ENCODE measurements around the gene TCFL5.

The TCFL5 gene

DNA sequence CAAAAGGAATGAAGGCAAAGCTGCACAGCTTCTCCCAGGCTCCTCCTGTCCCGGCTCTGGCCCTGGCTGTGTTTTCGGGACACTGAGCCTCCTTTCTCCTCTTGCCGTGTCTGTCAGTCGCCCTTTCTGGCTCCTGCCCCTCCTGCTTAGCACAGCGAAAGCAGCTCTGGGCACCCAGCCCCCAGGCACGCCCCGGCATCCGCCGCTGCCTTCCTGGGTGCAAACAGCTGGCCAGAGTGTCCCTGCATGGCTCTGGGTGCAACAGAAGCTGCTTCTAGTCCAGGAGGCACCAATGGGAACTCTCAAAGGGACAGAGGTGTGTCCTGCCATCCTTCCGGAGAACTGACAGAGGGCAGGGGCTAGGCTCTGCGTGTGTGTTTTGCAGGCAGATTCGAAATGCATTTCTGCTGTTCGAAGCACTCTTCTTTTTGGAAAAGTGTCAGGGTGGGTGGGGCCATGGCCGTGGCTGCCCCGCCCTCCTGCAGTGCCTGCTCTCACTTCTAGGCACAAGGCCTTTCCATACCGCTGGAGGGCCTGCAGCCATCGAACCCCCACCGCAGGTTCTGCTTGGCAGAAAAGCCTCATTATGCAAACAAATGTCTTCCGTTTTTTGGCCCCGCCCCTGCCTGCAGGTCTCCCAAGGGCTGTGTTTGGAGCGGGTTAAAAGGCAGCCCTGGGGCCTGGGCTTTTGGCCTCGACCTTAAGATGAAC is 29.3 kb downstream of the TCFL5 start:
- no peak for DNase-seq

DNA sequence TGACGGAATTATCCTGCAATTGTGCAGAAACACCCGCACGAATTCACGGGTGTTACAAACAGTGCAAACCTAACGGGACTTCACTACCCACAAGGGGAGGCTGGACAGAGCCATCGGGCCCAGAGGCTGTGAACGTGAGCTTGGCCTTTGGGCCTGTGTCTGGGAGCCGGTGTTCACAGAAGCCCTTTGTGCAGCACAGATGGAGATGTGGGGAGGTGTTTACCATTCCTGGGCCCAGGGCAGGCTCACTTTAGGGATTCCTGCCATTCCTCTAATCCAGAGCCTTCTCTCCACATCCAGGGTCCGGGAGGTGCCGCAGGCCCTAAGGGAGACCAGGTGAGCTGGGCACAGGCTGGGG is 29.8 kb downstream of the TCFL5 start:
- no peak for DNase-seq

DNA sequence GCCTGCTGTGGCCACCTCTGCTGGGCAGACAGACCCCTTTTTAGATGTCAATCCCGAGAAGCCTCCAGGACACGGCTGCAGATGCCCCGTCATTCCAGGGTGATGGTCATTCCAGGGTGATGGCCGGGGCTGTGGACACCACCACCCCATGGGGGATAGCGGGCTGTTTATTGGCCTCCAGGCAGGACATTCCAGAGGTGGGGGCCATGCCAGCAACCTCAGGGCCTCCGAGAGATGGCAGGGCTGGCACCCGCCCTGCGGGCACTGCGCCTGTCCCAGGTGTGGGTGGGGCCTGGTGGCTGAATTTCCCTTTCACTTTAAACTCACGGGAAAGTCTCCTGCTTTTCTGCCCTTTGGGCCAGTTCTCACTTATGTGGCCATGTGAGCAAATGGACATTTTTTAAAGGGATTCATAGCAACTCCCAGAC is 30.2 kb downstream of the TCFL5 start:
- no peak for DNase-seq

DNA sequence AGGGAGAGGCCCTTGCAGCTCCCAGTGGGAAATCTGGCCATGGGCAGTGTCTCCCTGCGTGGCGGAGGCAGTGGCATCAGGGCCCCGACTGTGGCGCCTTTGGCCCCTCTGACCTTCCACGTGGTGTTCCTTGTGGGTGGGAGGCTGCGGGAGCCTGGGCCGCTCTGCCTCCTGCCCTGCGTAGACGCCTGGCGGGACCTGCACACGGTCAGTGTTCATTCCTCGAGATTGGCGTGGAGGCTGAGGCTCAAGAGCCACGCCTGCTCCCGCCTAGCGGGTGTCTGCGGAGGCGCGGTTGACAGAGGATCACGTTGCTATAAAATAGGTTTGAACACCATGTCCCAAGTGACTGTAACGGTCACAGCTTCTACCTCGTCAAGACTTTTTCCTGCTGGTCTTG is 30.8 kb downstream of the TCFL5 start:
- no peak for DNase-seq

DNA sequence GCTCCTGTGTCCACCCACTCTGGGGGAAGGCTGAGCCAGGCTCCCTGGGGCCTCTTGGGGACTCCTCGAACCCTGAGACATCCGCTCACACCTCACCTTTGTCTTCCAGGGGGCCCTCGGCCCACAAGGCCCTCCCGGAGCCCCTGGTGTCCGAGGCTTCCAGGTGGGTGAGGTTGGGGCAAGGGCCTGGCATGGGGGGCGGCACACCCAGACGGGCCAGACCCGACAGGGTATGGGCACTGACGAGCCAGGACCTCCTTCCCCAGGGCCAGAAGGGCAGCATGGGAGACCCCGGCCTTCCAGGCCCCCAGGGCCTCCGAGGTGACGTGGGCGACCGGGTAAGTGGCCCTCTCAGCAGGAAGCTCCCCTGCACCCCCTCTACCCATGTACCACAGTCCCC is 31.4 kb downstream of the TCFL5 start:
- DNase-seq: no peak

DNA sequence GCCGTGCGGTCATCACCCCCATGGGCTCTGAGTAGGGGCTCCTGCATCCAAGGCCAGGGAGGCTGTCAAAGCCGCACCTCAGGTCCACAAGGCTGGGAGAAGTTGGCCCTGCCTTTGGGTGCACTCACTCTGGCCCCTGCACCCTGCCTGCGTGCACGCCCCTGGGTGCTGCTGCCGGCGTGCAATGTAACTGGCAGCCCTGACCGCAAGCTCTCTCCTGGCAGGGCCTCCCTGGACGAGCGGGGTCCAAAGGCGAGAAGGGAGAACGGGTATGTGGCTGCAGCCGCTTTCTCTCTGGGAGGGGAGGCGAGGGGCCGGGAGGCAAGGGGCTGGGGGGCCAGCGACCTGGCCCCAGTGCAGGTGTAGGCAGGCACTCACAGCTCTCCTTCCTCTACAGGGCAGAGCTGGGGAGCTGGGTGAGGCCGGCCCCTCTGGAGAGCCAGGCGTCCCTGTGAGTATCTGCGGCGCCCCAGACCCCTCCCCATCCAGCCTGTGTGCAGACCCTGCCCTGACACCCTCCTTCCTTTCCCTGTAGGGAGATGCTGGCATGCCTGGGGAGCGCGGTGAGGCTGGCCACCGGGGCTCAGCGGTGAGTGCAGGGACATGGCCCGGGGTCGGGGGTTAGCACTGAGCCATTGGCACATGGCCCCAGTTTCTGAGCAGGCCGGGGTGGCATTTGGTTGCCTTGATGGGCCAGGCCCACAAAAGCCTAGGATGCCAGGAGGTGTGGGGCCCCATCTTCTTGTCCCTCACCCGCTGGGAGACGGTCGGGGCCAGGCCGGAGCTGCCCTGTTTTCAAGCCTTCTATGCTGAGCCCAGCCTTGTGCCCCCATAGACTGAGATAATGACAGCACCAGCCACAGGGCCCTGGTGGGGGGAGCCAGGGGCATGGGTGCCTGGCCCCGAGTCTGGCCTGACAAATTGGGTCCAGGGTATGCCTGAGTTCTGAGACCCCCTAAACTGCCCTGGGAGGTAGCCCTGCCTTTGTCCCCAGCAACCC is 32.1 kb downstream of the TCFL5 start:
- no peak for DNase-seq

DNA sequence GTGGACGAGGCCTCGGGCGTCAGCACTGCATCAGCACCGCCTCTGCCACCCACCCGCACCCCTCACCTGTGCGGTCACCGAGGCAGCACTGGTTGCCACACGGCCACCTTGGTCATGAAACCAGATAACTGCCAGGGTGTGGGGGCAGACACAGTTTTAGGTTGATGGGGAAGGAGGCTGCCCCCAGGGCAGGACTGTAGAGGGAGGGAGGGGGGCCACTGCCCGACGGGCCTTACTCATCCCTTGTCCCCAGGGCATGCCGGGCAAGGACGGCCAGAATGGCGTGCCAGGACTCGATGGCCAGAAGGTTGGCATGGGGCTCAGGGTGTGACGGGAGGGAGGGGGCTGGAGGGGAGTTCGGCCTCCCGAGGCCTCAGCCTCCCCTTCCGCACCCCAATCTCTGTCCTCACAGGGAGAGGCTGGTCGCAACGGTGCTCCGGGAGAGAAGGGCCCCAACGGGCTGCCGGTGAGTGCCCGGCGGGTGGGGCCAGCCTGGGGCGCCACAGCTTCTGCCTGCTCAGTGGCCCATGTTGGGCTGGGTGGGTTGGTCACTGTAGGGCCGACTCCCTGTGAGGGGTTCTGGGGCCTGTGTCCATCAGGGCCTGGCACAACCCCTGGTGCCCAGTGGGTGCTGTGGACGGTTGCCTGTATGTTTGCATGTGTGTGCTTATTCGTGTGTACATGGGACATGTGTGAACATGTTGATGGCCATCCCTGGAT is 33.0 kb downstream of the TCFL5 start:
- no peak for DNase-seq

DNA sequence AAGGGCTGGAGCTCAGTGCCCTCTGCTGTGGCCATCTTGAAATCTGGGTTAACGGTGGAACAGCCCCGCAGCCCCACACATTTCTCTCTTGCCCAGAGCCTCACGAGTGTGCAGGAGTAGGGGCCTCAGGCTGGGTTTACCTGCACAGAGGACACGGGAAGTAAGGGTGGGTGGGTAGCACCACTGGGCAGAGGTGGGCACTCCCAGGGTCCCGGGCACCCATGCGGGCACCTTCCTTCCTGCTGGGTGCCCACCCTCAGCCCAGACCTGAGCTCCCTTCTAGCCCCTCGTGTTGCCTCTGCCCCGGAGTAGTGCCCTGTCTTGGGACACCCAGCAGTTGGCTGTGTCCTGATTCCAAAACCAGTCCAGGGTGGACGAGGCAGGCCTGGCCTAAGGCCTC is 33.6 kb downstream of the TCFL5 start:
- no peak for DNase-seq

DNA sequence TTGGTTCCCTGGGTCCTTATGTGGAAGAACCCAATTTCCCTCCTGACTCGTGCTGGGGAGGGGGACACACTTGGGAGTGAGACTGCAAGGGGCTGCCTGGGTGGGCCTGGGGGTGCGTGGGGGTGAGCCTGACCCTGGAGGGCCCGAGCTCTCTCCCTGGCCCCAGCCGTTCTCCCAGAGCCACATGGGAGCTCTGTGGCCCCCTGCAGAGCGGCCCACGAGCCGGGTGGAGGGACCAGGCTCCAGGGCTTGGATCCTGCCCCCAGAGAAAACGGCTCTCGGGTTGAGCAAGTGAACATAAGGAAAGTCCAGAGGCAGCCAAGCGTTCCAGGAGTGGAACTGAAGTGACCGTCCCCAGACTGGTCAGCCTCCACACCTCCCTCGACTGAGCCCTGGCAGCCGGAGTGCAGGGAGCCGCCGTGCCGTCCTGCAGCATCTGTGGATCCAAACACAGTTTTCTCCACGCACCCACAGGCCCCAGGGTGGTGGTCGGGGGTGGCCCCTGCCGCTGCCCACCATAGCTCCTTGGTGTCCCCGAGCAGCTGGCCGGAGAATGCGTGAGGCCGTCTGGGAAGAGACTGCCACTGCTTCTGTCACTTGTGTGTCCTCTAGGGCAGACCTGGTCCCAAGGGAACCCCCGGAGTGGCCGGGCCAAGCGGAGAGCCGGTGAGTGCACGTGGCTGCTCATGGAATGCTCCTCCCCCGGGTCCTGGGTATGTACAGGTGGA is 34.1 kb downstream of the TCFL5 start:
- DNase-seq: no peak

DNA sequence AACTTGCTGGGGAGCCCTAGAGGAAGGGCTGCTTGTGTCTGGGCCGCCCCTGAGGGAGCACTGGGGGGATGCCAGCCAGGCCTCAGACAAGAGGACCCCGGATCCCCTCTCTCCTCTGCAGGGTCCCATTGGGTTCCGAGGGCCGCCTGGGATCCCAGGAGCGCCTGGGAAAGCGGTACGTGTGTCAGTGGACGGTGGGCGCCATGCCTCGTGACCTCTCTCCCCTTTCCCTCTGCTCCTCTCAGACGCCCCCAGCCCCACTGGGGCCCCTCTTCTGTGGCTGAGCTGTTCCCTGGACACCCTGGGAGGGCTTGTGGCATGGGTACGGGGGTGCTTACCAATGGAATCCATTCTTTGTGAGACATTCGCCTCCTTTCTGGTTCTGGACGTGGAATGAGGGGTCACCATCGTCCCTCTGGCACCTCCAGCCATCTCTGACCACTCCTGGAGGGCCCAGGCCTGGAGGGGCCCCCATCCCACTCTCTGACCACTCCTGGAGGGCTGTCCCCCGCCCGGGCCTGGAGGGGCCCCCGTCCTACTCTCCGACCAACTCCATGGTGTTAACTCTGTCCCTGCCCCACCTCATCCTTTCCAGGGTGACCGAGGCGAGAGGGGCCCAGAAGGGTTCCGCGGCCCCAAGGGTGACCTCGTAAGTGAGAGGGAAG is 34.8 kb downstream of the TCFL5 start:
- no peak for DNase-seq

DNA sequence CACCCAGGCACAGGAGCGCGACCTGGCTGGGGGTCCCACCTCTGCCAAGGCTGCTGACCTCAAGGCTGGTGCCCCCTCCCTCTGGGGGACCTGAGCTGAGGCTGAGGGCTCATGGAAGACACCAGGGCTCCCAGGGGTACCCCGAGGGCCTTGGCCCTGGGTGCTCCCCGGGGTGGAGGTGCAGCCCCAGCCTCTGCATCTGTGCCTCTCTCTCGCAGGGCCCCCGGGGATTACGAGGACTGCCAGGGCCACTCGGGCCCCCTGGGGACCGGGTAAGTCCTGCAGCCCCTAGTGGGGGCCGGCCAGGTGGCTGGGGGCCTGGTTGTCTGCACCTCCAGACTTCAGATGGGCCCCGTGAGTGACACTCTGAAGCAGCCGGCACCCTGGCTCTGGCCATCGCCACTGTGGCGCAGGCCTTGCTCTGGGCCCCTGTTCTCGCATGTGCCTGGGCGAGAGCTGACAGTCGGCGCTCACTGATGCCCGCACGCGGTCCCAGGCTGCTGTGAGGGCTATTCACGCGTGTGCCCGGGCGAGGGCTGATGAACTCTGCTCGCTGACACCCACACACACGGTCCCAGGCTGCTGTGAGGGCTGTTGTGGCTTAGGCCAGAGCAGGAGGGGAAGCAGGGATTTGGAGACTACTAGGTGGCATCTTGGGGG is 35.5 kb downstream of the TCFL5 start:
- DNase-seq: no peak

DNA sequence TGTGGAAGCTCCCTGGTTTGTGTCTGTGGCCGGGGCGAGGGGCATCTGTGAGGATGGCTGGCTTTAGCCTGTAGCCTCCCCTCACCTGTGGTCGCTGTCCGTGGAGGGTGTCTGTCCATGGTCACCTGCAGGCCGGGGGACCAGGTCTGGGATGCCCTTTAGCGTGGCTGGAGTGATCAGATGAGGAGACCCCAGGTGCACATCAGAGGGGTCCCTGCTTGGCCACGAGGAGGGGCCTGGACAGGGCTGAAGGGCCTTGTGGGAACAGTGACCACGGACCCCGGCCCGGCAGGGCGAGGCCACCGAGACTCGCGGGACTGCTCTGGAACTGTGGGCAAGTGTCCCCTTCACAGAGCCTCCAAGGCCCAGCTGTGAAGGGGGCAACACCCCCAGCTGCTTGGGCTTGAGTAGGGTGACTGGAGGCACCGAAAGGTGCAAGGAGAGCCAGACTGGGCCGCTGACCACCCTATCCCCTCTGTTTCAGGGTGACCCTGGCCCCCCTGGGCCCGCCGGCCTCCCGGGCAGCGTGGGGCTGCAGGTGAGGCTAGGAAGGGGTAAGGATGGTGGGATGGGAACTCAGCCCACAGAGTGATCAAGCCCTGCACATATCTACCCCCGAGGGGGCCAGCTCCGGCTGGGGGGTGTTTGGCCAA is 36.2 kb downstream of the TCFL5 start:
- DNase-seq: no peak

DNA sequence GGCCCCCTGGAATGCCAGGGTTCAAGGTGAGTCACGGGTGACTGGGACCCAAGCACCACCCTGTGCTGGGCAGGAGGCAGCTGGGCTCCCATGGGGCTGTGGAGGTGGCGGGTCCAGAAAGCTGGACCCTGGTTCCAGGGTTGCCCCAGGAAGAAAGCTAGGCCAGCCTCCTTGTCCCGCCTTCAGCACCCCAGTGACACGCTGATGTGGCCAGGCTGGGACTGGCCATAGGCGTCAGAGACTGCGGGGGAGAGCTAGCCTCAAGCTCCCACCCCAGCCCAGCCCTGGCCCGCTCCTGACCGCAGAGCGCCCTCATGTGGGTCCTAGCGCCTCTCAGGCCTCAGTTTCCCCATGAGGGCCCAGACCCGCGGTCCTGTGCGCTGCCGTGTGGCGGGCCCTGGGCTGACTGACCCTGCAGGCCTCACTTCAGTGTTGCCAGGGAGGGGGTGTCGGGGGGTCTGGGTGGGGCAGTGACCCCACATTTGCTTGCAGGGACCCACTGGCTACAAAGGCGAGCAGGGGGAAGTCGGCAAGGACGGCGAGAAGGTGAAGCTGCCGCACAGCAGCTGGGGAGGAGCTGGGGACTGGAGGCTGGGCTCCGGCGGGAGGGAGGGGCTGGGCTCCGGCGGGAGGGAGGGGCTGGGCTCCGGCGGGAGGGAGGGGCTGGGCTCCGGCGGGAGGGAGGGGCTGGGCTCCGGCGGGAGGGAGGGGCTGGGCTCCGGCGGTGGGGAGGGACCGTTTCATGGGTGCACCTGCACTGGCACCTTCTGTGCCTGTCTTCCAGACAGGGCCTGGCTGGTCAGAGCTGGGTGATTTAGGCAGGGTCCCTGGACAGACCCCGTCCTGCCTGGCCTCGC is 36.9 kb downstream of the TCFL5 start:
- DNase-seq: no peak

DNA sequence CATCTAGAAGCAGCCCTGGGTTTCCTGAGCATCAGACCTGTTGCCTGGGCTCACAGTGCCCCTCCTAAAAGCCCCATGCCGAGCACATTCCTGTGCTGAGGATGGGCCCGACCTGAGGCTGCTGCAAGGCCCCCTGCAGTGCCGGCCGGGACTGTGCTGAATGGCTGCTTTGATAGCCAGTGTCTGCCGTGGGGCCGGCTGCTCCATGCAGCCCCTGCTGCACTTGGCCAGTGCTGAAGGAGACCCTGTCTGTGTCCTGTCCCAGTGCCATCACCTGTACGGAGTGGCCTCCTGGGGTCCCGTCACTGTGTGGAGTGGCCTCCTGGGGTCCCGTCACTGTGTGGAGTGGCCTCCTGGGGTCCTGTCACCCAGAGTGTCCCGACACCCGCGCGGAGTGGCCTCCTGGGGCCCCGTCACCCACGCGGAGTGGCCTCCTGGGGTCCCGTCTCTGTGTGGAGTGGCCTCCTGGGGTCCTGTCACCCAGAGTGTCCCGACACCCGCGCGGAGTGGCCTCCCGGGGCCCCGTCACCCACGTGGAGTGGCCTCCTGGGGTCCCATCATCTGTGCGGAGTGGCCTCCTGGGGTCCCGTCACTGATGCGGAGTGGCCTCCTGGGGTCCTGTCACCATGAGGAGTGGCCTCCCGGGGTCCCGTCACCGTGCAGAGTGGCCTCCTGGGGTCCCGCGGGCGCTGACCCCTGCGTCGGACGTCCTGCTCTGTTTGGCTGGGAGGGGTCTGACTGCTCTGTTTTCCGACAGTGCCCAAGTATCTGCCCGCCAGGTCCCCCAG is 37.7 kb downstream of the TCFL5 start:
- DNase-seq: no peak

DNA sequence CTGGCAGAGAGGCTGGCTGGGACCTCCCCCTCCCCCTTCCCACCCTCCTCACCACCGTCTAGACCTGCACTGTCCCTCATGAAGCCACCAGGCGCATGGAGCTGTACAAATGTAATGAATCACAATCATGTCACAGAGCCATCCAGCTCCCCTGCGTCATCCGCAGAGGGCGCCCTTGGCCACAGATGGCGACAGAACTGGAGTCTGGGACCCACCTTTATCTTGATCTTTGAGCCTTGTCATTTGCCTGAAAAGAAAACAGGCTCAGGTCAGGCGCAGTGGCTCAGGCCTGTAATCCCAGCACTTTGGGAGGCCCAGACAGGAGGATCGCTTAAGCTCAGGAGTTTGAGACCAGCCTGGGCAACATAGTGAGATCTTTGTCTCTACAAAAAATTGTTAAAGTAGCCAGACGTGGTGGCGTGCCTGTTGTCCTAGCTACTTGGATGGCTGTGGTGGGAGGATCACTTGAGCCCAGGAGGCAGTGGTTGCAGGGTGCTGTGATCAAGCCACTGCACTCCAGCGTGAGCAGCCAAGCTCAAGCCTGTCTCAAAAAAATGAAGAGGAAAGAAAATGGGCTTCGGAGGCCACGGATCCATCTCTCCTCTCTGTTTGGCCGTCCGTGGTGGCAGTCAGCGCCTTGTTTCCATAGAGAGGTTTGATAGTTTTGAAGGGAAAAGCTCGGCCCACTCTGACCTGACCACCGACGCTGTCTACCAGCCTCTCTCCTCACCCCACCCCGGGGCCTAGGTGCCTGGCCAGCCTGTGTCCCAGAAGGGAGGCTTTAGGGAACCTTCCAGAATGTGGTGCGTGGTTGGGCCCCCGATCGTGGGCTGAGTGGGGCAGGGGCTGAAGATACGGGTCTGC is 38.6 kb downstream of the TCFL5 start:
- DNase-seq: no peak

DNA sequence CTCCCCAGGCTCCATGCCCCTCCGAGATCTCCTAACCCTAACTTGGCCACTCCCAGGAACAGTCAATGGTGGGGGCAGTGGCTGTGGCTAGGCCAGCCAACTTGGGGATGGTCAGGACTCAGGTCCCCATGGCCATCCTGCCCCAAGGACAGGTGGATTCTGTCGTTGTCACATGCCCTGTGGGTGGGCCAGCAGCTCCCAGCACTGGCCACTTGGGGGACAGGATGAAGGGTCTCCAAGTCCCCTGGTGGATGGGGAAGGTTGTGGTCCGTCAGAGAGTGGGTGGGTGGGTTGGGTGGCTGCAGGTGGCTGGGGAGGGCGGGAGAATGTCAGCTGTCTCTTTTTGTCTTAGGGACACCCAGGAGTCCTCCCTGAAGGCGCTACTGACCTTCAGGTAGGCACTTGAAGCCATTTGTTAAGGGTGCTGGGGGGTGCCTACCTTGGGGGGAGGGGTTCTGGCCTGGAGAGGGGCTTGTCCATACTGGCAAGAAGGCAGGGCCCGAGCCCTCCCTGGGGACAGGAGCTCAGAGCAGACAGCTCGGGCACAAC is 39.3 kb downstream of the TCFL5 start:
- DNase-seq: no peak

DNA sequence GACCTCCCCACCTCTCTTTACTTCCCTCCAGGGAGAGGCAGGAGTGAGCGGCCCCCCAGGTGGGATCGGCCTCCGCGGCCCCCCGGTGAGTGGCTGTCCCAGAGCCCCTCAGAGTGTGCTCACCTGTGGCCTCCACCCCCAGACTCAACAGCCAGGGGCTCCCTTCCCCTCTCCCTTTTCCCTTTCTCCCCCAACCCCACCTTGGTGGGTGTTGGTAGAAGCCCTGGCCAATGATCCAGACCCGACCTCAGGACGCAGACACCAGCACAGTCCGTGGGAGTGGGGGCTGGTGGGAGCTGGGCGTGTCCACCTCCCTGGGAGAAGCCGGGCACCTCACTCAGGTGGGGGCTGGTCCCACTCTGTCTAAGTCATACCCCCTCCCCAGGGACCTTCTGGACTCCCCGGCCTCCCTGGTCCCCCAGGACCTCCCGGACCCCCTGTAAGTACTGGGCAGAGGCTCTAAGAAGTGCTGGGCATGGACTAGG is 39.9 kb downstream of the TCFL5 start:
- no peak for DNase-seq

Data from activated CD8-positive, alpha-beta memory T cell treated with anti-CD3 and anti-CD28 coated beads for 24 hours (primary cell).